NCI-H2227 (cell line): ENCODE results near the gene KLK2.
A peak's percentile ranks its signal among the peaks of the same experiment; 100 is the strongest.

Source experiments
- DNase-seq: peaks from one replicate; lab custom pipeline; 2025; ENCODE audit not compliant: unreplicated experiment; lab: John Stamatoyannopoulos, UW

KLK2 gene

GRCh38 chr19:50921426-50922316, 48.4 kb downstream of the KLK2 start:
- DNase-seq, result no peak

- peak; percentile 88 for DNase-seq
Observed at GRCh38 chr19:50922317-50922853, 49.1 kb downstream of the KLK2 start.

GRCh38 chr19:50924586-50924985, 51.3 kb downstream of the KLK2 start:
- DNase-seq, result no peak

GRCh38 chr19:50925734-50926133, 52.5 kb downstream of the KLK2 start:
- DNase-seq, result no peak

- DNase-seq, result no peak
Observed at GRCh38 chr19:50926144-50926543, 52.9 kb downstream of the KLK2 start.

GRCh38 chr19:50928831-50929230, 55.6 kb downstream of the KLK2 start:
- DNase-seq, result no peak
